ENCODE measurements around the gene SNX14.

SNX14 gene

DNA sequence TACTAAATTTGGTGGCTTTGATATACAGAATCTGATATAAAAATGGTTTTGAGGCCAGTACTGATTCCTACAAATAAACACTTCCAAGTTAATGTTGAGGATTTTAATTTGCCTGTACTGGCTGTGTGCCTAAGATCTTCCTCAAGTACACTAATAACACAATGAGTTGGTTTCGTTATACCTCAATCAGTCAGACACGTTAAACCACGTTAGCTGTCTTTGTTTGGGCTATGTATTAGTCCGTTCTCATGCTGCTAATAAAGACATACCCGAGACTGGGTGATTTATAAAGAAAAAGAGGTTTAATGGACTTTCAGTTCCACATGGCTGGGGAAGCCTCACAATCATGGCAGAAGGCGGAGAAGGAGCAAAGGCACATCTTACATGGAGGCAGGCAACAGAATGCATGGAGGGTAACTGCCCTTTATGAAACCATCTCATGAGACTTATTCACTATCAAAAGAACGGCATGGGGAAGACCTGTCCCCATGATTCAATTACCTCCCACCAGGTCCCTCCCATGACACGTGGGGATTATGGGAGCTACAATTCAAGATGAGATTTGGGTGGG is 97.6 kb downstream of the SNX14 start:
- DNase-seq: no peak

- DNase-seq: no peak
Measured at GRCh38 chr6:85494547-85495536, 98.8 kb downstream of the SNX14 start.

- DNase-seq: no peak
Measured at GRCh38 chr6:85493389-85493788, 100.3 kb downstream of the SNX14 start.

DNA sequence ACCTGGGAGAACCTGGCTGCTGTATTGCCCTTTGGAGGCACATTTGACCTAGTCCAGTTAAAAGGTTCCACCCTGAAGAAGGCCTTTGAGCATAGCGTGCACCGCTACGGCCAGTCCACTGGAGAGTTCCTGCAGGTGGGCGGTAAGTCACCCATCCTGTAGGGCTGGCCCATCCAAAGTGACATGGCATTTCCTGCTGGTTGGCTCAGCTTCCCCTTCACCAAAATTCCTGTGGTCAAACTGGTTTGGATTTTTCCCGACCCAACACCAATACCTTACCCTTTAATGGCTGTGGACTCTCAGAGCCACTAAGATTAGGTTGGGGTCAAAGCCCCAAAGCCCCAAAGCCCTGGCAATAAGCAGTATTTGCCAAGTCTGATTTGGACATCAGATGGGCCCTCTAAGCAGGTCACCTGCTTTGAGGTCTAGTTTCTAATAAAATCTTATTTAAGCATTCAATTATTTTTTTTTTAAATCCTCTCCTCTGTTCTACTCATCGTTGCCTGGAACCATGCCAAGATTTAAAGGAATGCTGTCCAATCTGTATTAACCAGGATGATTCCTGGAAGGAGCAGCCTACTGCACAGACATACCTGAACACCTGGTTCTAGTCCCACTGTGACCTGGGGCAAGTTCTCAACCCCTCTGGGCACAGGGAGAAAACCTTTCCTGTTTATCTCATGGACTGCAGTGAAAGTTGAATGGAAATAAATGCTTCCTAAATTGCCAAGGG is 103.0 kb downstream of the SNX14 start:
- DNase-seq: no peak

GRCh38 chr6:85484948-85485347 is 108.7 kb downstream of the SNX14 start:
- DNase-seq: no peak

DNA sequence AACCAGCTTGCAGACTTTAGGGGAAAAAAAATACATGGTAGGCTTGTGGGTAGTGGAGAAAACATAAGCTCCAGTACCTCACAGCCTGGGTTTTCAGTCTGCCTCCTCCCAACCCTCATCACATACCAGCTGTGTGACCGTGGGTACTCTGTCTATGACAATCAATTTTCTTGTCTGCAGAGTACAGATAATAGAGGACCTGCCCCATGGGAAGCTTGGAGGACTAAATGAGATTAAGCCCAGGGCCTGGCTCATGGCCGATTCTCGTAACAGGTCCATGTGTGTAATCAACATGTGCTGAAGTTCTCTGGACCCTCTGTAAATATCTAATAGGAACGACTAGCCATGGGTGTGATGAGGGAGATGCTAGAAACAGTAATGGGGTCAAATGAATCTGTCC is 109.8 kb downstream of the SNX14 start:
- DNase-seq: no peak

DNA sequence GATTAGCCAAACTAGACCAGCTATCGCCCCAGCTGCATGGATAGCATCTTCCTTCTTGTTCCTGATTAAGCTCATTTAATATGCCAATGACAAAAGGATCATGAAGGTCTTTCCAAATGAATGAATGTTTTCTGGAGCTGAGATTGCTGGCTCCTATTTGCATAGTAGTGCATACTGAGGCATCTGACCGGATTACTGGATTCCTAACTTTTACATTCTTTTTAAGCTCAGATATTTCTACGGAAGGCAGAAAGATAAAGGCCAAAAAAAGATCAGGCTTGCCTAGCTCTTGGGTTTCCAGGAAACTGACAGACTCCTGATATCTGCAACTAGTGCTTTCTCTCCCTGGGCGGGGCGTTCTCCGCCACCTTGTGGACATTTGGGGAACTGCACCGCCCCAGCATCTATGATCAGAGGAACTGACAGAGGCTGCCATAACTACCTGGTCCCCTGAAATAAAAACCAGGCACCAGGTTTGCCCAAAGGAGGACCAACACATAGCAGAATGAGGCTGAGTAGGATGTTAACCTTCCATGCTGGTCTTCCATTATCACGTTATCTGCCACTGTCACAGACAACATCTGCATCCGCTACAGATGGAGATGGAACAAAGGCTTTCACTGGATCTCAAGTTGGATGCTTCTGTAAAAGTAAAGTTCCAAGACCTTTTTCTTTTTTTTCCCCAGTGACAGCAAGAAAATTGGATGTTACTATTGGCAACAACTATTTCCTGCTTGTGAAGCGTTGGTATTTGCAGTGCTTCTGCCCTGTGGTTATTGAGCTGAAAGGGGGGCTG is 110.6 kb downstream of the SNX14 start:
- DNase-seq: peak; percentile 84

GRCh38 chr6:85482206-85482904 is 111.3 kb downstream of the SNX14 start:
- no peak for DNase-seq

- DNase-seq: no peak
Measured at GRCh38 chr6:85479208-85479607, 114.5 kb downstream of the SNX14 start.

DNA sequence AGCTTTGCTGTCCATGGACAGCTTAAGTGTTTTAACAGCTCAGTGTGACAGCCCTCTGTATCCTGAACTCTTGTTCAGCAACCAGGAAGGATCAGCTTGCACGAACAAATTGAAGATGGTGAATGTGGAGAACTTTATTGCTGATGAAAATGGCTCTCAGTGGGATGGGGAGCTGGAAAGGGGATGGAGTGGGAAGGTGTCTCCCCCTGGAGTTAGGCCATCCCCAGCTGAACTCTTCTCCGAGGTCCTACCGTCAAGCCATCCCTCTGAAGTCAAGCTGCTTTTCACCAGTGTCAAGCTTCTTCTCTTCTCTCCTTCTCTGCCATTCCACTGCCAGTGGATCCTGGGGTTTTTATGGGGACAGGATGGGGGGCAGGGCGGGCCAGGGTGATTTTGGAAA is 117.1 kb downstream of the SNX14 start:
- no peak for DNase-seq

- no peak for DNase-seq
Measured at GRCh38 chr6:85473748-85474147, 119.9 kb downstream of the SNX14 start.

DNA sequence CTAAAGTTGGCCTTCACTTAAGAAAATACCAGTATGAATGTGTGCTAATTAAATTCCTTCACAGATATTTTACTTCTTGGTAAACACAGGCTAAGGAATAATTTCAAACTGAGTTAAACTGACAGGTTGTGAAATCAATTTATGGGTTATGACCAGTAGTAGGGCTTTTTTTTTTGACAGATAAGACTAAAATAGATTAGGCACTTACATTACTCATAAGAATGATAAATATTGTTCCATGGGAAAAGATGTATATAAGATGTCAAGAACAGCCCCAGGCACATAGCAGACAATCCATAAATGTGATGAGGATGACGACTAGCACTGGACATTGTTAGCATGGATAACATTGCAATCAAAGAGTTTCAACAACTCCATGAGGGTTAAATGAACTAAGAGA is 120.9 kb downstream of the SNX14 start:
- no peak for DNase-seq

- DNase-seq: no peak
Measured at GRCh38 chr6:85470023-85470410, 123.6 kb downstream of the SNX14 start.

DNA sequence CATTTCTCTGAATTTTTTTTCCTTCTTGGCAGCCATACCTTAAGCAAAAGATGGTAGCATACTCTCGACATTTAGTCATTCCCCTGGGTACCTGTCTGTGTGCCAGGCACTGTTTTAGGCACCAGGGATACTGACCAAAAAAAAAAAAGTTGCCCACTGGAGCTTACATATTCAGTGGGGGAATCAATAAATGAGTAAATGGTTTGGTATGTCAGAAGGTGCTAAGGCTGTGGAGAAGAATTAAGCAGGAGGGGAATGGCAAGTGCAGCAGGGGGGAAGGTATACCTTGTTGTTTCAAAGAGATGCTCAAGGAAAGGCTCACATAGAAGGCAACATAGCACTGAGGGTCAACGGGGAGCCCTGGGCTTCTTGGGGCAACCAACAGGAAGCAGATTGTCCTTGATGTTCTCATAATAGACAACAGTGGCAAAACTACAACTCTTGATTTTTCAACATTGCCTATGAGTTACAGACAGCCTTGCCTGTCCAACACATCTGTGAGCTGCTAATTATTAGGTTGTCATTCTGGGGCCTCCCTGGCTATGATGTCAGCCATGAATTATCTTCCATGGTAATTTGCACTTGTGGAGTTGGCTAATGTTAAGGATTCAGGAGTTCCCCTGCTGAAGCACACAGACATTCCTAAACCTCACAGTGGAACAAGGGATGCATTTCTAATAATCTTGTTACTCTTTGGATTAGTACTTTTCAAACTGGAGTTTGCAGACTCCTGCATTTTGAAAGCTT is 124.2 kb downstream of the SNX14 start:
- no peak for DNase-seq

DNA sequence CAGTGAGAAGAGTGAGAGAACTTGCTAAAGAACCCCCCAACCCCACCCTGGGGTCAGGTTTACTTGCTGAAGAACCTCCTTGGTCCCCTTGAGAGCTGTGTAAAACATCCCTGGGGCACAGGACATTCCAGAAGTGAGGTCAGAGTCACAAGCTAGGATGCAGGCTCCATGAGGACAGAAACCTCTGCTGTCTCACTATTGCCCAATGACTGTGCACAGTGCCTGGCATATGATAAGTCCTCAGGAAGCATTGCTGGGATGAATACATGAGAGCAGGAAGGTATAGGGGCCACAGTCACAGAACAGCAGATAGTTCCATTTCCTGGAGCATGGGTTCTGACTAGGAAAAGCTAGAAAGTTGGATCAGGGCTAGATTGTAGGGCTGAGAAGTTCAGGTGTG is 125.3 kb downstream of the SNX14 start:
- no peak for DNase-seq

DNA sequence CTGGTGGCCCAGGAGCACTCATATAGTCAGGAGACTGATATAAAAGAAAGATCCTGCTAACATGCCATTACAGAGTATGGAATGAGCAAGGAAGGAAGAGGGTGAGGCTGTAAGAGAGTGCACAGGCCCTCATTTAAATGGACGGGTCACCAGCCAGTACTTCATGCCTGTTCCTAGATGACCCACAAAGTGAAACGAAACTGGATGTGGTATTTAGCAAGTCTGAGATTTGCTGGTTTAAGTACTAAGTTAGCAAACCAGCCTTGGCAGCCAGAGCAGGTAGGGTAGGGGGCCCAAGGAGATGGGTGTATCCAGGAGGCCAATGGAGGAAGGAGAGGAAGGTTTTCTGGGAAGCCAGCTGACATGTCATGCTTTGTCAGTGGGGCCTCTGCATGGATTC is 127.9 kb downstream of the SNX14 start:
- DNase-seq: no peak

DNA sequence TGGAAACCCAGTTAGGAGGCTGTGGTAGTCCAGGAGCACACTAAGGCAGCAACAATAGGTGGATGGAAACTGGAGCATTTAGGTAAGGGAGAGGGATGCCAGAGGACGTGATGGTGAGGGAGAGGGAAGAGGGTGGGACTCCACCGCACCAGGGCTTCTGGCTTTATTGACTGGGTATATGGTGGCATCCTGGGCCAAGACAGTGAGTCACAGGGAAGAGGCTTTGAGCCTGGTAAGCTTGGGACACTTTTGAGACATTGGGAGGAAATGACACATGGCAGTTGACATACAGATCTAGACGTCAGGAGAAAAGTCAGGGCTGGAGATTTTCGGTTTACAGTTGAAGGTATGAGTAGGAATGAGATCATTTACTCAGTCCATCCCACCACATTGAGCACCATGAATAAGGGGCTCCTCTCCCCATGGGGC is 128.9 kb downstream of the SNX14 start:
- DNase-seq: no peak

DNA sequence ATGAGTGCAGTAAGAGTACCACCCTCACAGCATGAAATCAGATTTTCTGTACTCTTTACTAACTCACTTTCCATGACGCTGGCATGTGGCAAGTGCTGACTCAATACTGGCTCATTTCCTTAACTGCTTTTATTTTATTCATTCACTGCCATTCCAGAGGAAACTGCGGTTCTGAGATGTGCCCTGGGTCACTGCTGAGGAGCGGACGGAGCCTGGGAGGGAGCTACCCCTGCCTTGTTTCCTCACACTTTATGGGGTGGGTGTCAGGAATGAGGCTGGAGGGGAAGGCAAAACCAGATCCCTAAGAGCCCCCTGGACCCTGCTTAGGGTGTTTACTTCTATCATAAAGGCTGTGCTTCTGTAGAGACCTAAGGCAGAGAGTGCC is 129.4 kb downstream of the SNX14 start:
- DNase-seq: no peak

- no peak for DNase-seq
Measured at GRCh38 chr6:85463621-85464259, 129.9 kb downstream of the SNX14 start.

GRCh38 chr6:85462673-85463072 is 131.0 kb downstream of the SNX14 start:
- no peak for DNase-seq

DNA sequence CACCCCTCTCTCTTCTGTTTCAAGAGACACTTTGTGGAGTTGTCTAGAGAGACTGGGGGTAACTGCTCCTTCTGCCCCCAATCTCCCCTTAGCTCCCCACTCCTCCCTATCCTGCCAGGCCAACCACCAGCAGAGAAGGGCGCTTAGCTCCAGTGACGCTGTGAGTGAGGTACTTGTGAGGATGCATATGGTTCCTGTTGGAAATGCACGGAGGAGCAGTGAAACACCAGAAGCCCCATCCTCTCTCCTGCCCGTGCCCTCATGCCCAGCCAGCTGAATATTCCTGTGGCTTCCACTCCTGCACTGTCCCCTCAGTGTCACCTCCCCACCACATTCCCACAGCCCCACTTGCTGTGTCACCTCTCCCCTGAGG is 131.9 kb downstream of the SNX14 start:
- DNase-seq: no peak
